Measurements from ENCODE around the gene HES5.
"Not testable (repeated sequence)": the region's sequence is repeated elsewhere in the genome, so short reads cannot be mapped to it uniquely, and the experiment has no call there.

Gene HES5

DNA sequence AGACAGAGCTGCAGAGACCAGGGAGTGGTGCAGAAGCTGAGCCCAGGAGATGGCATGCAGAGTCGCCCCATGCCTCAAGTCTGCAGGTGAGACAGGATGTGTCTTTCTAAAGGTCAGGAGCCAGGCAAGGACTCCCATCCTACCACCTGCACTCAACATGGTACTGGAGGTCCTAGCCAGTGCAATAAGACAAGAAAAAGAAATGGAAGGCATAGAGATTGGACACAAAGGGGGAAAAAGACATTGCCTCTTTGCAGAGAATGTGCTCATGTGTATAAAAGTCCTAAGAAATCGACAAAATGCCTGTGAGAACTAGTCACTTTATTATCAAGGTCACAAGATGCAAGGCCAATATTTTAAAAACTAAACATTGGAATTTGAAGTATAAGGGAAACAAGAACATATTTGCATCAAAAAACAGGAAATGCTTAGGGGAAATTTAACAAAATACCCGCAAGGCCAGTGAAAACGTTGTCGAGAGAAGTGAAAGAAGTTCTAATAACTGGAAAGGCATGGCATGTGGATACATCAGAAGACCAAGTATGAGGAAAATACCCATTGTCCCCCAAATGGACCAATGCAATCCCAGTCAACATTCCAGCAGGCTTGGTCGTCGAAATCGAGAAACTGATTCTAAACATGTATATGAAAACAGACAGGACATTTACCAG is 43.3 kb upstream of the HES5 start:
- no peaks in the 10 kb centered on the region for H3K36me3 ChIP-seq (ENCODE audit: control insufficient read depth, insufficient read depth, low read length)
- H3K9me3 ChIP-seq (ENCODE audit: control insufficient read depth, low read length), result no peaks in the 10 kb centered on the region
- no peaks in the 10 kb centered on the region for H3K79me2 ChIP-seq
- H3K4me1 ChIP-seq, result peaks cover 1% of the 10 kb centered on the region
- H3K27ac ChIP-seq, result no peak overlapping the region
- H3K4me3 ChIP-seq (ENCODE audit: low read depth, low read length), result no peak overlapping the region
- H3K9ac ChIP-seq, result no peak overlapping the region
- TF ChIP-seq, protein P1, sequence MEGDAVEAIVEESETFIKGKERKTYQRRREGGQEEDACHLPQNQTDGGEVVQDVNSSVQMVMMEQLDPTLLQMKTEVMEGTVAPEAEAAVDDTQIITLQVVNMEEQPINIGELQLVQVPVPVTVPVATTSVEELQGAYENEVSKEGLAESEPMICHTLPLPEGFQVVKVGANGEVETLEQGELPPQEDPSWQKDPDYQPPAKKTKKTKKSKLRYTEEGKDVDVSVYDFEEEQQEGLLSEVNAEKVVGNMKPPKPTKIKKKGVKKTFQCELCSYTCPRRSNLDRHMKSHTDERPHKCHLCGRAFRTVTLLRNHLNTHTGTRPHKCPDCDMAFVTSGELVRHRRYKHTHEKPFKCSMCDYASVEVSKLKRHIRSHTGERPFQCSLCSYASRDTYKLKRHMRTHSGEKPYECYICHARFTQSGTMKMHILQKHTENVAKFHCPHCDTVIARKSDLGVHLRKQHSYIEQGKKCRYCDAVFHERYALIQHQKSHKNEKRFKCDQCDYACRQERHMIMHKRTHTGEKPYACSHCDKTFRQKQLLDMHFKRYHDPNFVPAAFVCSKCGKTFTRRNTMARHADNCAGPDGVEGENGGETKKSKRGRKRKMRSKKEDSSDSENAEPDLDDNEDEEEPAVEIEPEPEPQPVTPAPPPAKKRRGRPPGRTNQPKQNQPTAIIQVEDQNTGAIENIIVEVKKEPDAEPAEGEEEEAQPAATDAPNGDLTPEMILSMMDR (IDR thresholded peaks at IDR 0.05), result no peak
- no peak overlapping the region for H2AFZ ChIP-seq
- no peaks in the 10 kb centered on the region for H3K27me3 ChIP-seq (ENCODE audit: control insufficient read depth, insufficient read depth, low read length)
- H3K4me2 ChIP-seq (ENCODE audit: low read length), result no peak overlapping the region

DNA sequence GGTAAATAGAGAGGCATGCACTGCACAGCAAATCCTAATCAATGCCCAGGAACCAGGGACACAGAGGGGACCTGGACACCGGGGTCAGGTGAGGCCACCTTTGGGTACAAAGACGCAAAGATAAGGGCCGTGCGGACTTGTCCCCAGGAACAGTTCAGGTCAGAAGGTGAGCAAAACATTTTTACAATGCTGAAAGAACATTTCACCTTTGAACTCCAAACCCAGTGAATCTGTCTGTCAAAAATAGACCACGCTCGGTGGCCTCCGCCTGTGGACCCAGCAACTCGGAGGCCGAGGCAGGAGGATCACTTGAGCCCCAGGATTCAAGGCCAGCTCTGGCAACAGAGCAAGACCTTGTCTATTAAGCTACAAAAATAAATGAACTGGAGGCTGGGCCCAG is 41.3 kb upstream of the HES5 start:
- no peaks in the 10 kb centered on the region for H3K36me3 ChIP-seq (ENCODE audit: control insufficient read depth, insufficient read depth, low read length)
- H2AFZ ChIP-seq, result no peak overlapping the region
- H3K9ac ChIP-seq, result no peak overlapping the region
- H3K4me1 ChIP-seq, result no peaks in the 10 kb centered on the region
- no peaks in the 10 kb centered on the region for H3K79me2 ChIP-seq
- no peak overlapping the region for H3K4me2 ChIP-seq (ENCODE audit: low read length)
- TF ChIP-seq, protein P1 (IDR thresholded peaks at IDR 0.05), result no peak
- H3K4me3 ChIP-seq (ENCODE audit: low read depth, low read length), result no peak overlapping the region
- no peaks in the 10 kb centered on the region for H3K27me3 ChIP-seq (ENCODE audit: control insufficient read depth, insufficient read depth, low read length)
- H3K9me3 ChIP-seq (ENCODE audit: control insufficient read depth, low read length), result no peaks in the 10 kb centered on the region
- H3K27ac ChIP-seq, result no peak overlapping the region

DNA sequence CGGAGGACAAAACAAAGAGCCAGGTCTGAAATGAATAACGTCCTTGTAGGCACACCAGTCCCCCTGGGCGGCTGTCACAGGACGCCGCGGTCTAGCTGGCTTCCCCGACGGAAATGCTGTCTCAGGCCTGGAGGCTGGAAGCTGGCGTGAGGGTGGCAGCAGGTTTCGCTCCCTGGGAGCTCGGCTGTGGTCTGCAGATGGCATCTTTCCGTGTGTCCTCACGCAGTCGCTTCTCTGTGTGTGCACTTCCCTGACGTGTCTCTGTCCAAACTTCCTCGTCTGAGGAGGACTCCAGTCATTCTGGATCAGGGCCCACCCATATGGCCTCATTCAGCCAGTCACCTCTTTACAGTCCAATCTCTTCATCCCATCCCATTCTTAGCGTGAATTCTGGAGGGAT is 40.3 kb upstream of the HES5 start:
- TF ChIP-seq, protein P1 (IDR thresholded peaks at IDR 0.05), result no peak
- Histone ChIP-seq H3K9ac (no peak overlapping the region), H3K36me3 (ENCODE audit: control insufficient read depth, insufficient read depth, low read length) (no peaks in the 10 kb centered on the region), H3K4me2 (ENCODE audit: low read length) (no peak overlapping the region), H3K27me3 (ENCODE audit: control insufficient read depth, insufficient read depth, low read length) (no peaks in the 10 kb centered on the region), H3K9me3 (ENCODE audit: control insufficient read depth, low read length) (no peaks in the 10 kb centered on the region), H3K4me3 (ENCODE audit: low read depth, low read length) (no peak overlapping the region), H3K79me2 (no peaks in the 10 kb centered on the region), H3K27ac (no peak overlapping the region), H3K4me1 (no peaks in the 10 kb centered on the region), H2AFZ (no peak overlapping the region)

DNA sequence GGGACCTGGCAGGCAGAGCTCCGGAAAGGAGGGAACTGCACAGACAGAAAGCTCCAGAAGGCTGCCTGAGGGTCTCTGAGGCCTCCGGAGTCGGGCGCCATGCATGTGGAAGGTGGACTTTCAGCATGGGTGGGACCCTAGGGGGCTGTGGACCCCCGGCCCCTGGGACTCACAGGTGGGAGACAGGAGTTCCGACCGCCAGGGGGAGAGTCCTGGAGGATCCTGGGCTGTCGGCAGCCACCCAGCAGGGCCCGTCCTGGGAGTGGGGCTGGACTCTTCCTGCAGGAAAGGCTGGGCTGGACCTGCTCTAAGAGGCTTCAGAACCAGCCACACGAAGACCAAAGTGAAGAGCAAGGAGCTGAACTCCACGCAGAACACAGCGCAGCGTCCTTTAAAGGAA is 39.6 kb upstream of the HES5 start:
- not testable (repeated sequence) for H3K27ac ChIP-seq; H3K27me3 ChIP-seq (ENCODE audit: control insufficient read depth, insufficient read depth, low read length); H3K4me1 ChIP-seq; H3K9ac ChIP-seq; H3K36me3 ChIP-seq (ENCODE audit: control insufficient read depth, insufficient read depth, low read length); H3K79me2 ChIP-seq; H3K4me2 ChIP-seq (ENCODE audit: low read length); H2AFZ ChIP-seq; H3K9me3 ChIP-seq (ENCODE audit: control insufficient read depth, low read length); H3K4me3 ChIP-seq (ENCODE audit: low read depth, low read length)

DNA sequence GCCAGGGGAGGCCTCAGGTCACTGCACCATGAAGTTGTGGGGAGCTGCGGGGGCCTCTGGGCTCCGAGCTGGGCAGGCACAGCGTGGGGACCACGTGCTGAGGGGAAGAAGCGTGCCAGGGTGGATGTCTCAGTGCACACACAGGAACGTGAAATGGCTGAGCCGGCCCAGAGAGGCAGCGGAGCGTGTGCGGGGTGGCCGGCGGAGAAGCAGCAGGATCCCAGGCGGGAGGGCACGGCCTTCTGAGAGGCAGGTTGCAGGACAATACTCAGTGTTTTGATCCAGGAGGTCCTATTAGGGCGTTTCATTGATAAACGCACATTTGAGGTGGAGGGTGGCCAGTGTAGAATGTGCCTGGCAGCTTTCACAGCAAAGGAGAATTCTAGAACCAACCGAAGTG is 39.0 kb upstream of the HES5 start:
- H3K79me2 ChIP-seq, result no peaks in the 10 kb centered on the region
- H3K27me3 ChIP-seq (ENCODE audit: control insufficient read depth, insufficient read depth, low read length), result no peaks in the 10 kb centered on the region
- no peaks in the 10 kb centered on the region for H3K4me1 ChIP-seq
- TF ChIP-seq, protein P1 (IDR thresholded peaks at IDR 0.05), result no peak
- H3K4me3 ChIP-seq (ENCODE audit: low read depth, low read length), result no peak overlapping the region
- H3K27ac ChIP-seq, result no peak overlapping the region
- no peak overlapping the region for H3K4me2 ChIP-seq (ENCODE audit: low read length)
- H3K9ac ChIP-seq, result no peak overlapping the region
- no peak overlapping the region for H2AFZ ChIP-seq
- H3K9me3 ChIP-seq (ENCODE audit: control insufficient read depth, low read length), result no peaks in the 10 kb centered on the region
- no peaks in the 10 kb centered on the region for H3K36me3 ChIP-seq (ENCODE audit: control insufficient read depth, insufficient read depth, low read length)

DNA sequence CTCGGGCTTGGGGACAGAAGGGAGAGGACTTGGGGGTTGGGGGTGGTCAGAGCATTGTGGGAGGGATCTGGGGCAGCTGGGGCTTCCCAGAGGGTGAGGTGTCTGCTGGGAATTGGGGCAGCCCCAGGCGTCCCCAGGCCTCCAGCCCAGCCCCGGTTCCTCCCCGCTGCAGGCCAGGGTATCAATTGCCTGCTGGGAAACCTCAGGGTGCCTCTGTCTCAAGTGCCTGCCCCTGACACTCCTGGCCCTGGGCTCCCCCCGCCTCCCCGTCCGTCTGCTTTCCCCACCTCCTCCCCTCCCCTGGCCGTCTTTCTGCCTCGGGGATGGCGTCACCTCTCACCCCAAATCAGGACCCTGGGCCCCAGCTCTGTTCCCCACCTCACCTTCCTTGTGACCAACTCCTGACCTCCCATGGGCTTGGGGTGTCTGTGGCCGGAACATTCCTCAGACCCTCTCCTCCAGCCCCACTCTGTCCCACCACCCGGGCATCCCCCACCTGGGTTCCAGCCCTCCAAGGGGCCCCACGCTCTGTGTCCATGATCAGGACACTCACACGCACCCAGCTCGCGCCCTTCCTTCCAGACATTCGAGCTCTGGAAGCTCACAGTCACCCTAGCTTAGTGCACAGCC is 38.2 kb upstream of the HES5 start:
- not testable (repeated sequence) for H3K27ac ChIP-seq; H3K79me2 ChIP-seq; H3K4me2 ChIP-seq (ENCODE audit: low read length); H2AFZ ChIP-seq; H3K36me3 ChIP-seq (ENCODE audit: control insufficient read depth, insufficient read depth, low read length); H3K4me3 ChIP-seq (ENCODE audit: low read depth, low read length); H3K4me1 ChIP-seq; H3K9ac ChIP-seq; H3K27me3 ChIP-seq (ENCODE audit: control insufficient read depth, insufficient read depth, low read length); H3K9me3 ChIP-seq (ENCODE audit: control insufficient read depth, low read length)
